SK-N-SH treated with all-trans-retinoic acid at 6 μM for 48 hours (cell line): Measurements from ENCODE around the gene HSD17B11.

ENCODE experiments used
- ARNTL ChIP-seq: fragments of 450-650 bp; formaldehyde crosslinking; IDR thresholded peaks from 2 replicates; pipeline ENCODE4 v1.5.0; 2020; ENCODE audit warnings: low read depth, mild to moderate bottlenecking, moderate library complexity, borderline replicate concordance
- ESRRG ChIP-seq: fragments of 250-450 bp; sonication (Bioruptor Pico); IDR thresholded peaks from 2 replicates; pipeline ENCODE4 v1.6.1; 2021; ENCODE audit warnings: mild to moderate bottlenecking
- PATZ1 ChIP-seq: fragments of 250-450 bp; sonication (Bioruptor Pico); IDR thresholded peaks from 2 replicates; pipeline ENCODE4 v1.8.0; 2020; ENCODE audit warnings: mild to moderate bottlenecking, moderate library complexity, borderline replicate concordance
- POU6F1 ChIP-seq: fragments of 250-450 bp; sonication (Bioruptor Pico); IDR thresholded peaks from 2 replicates; pipeline ENCODE4 v1.8.0; 2021; ENCODE audit warnings: low read depth, mild to moderate bottlenecking, moderate library complexity, borderline replicate concordance
- PPARA ChIP-seq: fragments of 250-450 bp; sonication (Bioruptor Pico); IDR thresholded peaks from 2 replicates; pipeline ENCODE4 v1.5.0; 2020; ENCODE audit warnings: mild to moderate bottlenecking, borderline replicate concordance
- RARB ChIP-seq: fragments of 250-450 bp; sonication (Bioruptor Pico); IDR thresholded peaks from 2 replicates; pipeline ENCODE4 v1.8.0; 2021; ENCODE audit warnings: mild to moderate bottlenecking, moderate library complexity
- SNAI2 ChIP-seq: fragments of 250-450 bp; sonication (Bioruptor Pico); IDR thresholded peaks from 2 replicates; pipeline ENCODE4 v1.5.0; 2020; ENCODE audit warnings: mild to moderate bottlenecking, moderate library complexity
- TSHZ2 ChIP-seq: fragments of 250-450 bp; sonication (Bioruptor Pico); IDR thresholded peaks from 2 replicates; pipeline ENCODE4 v1.5.0; 2020; ENCODE audit warnings: mild to moderate bottlenecking, moderate library complexity
- ZFP30 ChIP-seq: fragments of 450-650 bp; formaldehyde crosslinking; IDR thresholded peaks from 2 replicates; pipeline ENCODE4 v1.5.0; 2022; ENCODE audit warnings: mild to moderate bottlenecking, moderate library complexity
- ZNF70 ChIP-seq: fragments of 450-650 bp; formaldehyde crosslinking; IDR thresholded peaks from 2 replicates; pipeline ENCODE4 v1.5.0; 2020; ENCODE audit warnings: mild to moderate bottlenecking, moderate library complexity

- TF ChIP-seq SNAI2 (CRISPR knock-in tag) (no peak), ARNTL (CRISPR knock-in tag) (no peak), ZFP30 (CRISPR knock-in tag) (no peak), TSHZ2 (CRISPR knock-in tag) (no peak), ESRRG (CRISPR knock-in tag) (no peak), POU6F1 (CRISPR knock-in tag) (no peak), RARB (CRISPR knock-in tag) (no peak), PATZ1 (no peak), PPARA (CRISPR knock-in tag) (no peak), ZNF70 (CRISPR knock-in tag) (no peak)
Measured at GRCh38 chr4:87311684-87312083, 79.3 kb downstream of the HSD17B11 start.
